T-helper 17 cell (primary cell): ENCODE measurements around the gene CHST3. TPM values are rescaled to one million over a fixed set of nuclear protein-coding genes. Genes with fewer than 3 reads are reported as not detected.

Experiments
- ATAC-seq: fragments of 150-1000 bp; cut with Tn5 transposase; 2 replicates; pipeline ENCODE4 v1.10.0; 2021; ENCODE audit warnings: mild to moderate bottlenecking, moderate library complexity
- DNase-seq, 3 donors: peaks; one replicate each; pipeline versions ENCODE4 v3.0.0 to v3.0.0-alpha.2; 2020 to 2021
- H3K9me3 ChIP-seq: one replicate; pipeline ENCODE4 v1.7.0; 2013; ENCODE audit warnings: low read length, mild to moderate bottlenecking; ENCODE audit not compliant: control insufficient read depth, poor library complexity, severe bottlenecking
- H3K27ac Mint-ChIP-seq: one replicate; pipeline ENCODE4 v1.8.0; 2022; ENCODE audit warnings: mild to moderate bottlenecking, moderate library complexity, mixed read lengths
- H3K27me3 Mint-ChIP-seq: one replicate; pipeline ENCODE4 v1.8.0; 2022; ENCODE audit warnings: mixed read lengths
- H3K36me3 Mint-ChIP-seq: one replicate; pipeline ENCODE4 v1.8.0; 2022; ENCODE audit warnings: low read depth, mixed read lengths
- H3K4me1 Mint-ChIP-seq: one replicate; pipeline ENCODE4 v1.8.0; 2022; ENCODE audit warnings: mild to moderate bottlenecking, mixed read lengths
- H3K4me3 Mint-ChIP-seq: one replicate; pipeline ENCODE4 v1.8.0; 2022; ENCODE audit warnings: mild to moderate bottlenecking, moderate library complexity, mixed read lengths
- total RNA-seq, 4 donors: library from RNA in 2 of 4; stranded (reverse) in 2 of 4; gene quantifications; one replicate each; pipeline ENCODE4 v1.2.3 and lab custom pipeline; 2022 to 2026

CHST3 gene
- total RNA-seq, 2 donors from 2014 or later, result not detected

GRCh38 chr10:72049969-72050781 lies 86.0 kb downstream of the CHST3 start:
- no peak for DNase-seq
- peak overlapping the region; percentile 21 for H3K27ac Mint-ChIP-seq
- ATAC-seq, result no peak
- H3K27me3 Mint-ChIP-seq, result no peaks in the 10 kb centered on the region
- peaks cover 9% of the 10 kb centered on the region for H3K4me1 Mint-ChIP-seq
- no peaks in the 10 kb centered on the region for H3K36me3 Mint-ChIP-seq
- no peak overlapping the region for H3K4me3 Mint-ChIP-seq
- no peaks in the 10 kb centered on the region for H3K9me3 ChIP-seq

- no peaks in the 10 kb centered on the region for H3K27me3 Mint-ChIP-seq
- ATAC-seq, result no peak
- no peaks in the 10 kb centered on the region for H3K36me3 Mint-ChIP-seq
- DNase-seq, result no peak
- H3K4me1 Mint-ChIP-seq, result peaks cover 9% of the 10 kb centered on the region
- H3K4me3 Mint-ChIP-seq, result no peak overlapping the region
- H3K9me3 ChIP-seq, result no peaks in the 10 kb centered on the region
- H3K27ac Mint-ChIP-seq, result peak overlapping the region; percentile 21
Observed at GRCh38 chr10:72050873-72051272, 86.7 kb downstream of the CHST3 start.

- DNase-seq, result no peak
Observed at GRCh38 chr10:72053690-72054089, 89.5 kb downstream of the CHST3 start.

GRCh38 chr10:72056113-72056512 lies 91.9 kb downstream of the CHST3 start:
- Mint-ChIP-seq H3K27ac (no peak overlapping the region), H3K4me3 (no peak overlapping the region), H3K36me3 (no peaks in the 10 kb centered on the region), H3K4me1 (peaks cover 31% of the 10 kb centered on the region), H3K27me3 (no peaks in the 10 kb centered on the region)
- no peaks in the 10 kb centered on the region for H3K9me3 ChIP-seq
- no peak for DNase-seq
- no peak for ATAC-seq

More at GRCh38 chr10:72053690-72054089, 89.5 kb downstream of the CHST3 start:
- ATAC-seq, result no peak
- H3K4me3 Mint-ChIP-seq, result no peak overlapping the region
- no peaks in the 10 kb centered on the region for H3K36me3 Mint-ChIP-seq
- H3K27me3 Mint-ChIP-seq, result no peaks in the 10 kb centered on the region
- H3K9me3 ChIP-seq, result no peaks in the 10 kb centered on the region
- peaks cover 12% of the 10 kb centered on the region for H3K4me1 Mint-ChIP-seq
- no peak overlapping the region for H3K27ac Mint-ChIP-seq

- Mint-ChIP-seq H3K27ac (peak overlapping the region; percentile 93), H3K4me3 (peak overlapping the region; percentile 76), H3K36me3 (no peaks in the 10 kb centered on the region), H3K4me1 (peaks cover 31% of the 10 kb centered on the region), H3K27me3 (no peaks in the 10 kb centered on the region)
- ATAC-seq (no peak), DNase-seq (no peak)
- H3K9me3 ChIP-seq, result no peaks in the 10 kb centered on the region
Observed at GRCh38 chr10:72056932-72057751, 92.9 kb downstream of the CHST3 start.

- no peak for DNase-seq
- H3K27me3 Mint-ChIP-seq, result no peaks in the 10 kb centered on the region
- H3K36me3 Mint-ChIP-seq, result no peaks in the 10 kb centered on the region
- H3K4me1 Mint-ChIP-seq, result peaks cover 29% of the 10 kb centered on the region
- H3K4me3 Mint-ChIP-seq, result peak overlapping the region; percentile 76
- ATAC-seq, result peak; percentile 9
- peak overlapping the region; percentile 93 for H3K27ac Mint-ChIP-seq
- H3K9me3 ChIP-seq, result no peaks in the 10 kb centered on the region
Observed at GRCh38 chr10:72058347-72058898, 94.2 kb downstream of the CHST3 start.

- H3K4me3 Mint-ChIP-seq, result peak overlapping the region; percentile 79
- H3K4me1 Mint-ChIP-seq, result peaks cover 29% of the 10 kb centered on the region
- ATAC-seq, result peak; percentile 25
- H3K9me3 ChIP-seq, result no peaks in the 10 kb centered on the region
- DNase-seq, result no peak
- no peaks in the 10 kb centered on the region for H3K27me3 Mint-ChIP-seq
- H3K27ac Mint-ChIP-seq, result peak overlapping the region; percentile 93
- no peaks in the 10 kb centered on the region for H3K36me3 Mint-ChIP-seq
Observed at GRCh38 chr10:72058989-72059842, 95.0 kb downstream of the CHST3 start.

GRCh38 chr10:72059843-72060822 lies 95.9 kb downstream of the CHST3 start:
- Mint-ChIP-seq H3K27ac (peak overlapping the region; percentile 93), H3K4me1 (peaks cover 29% of the 10 kb centered on the region), H3K36me3 (no peaks in the 10 kb centered on the region), H3K4me3 (peak overlapping the region; percentile 79), H3K27me3 (no peaks in the 10 kb centered on the region)
- peak; percentile 24 for ATAC-seq
- DNase-seq, result no peak
- H3K9me3 ChIP-seq, result no peaks in the 10 kb centered on the region

- ATAC-seq (peak; percentile 12), DNase-seq (no peak)
- Mint-ChIP-seq H3K27me3 (no peaks in the 10 kb centered on the region), H3K4me1 (peaks cover 29% of the 10 kb centered on the region), H3K27ac (peak overlapping the region; percentile 93), H3K36me3 (no peaks in the 10 kb centered on the region), H3K4me3 (peak overlapping the region; percentile 79)
- no peaks in the 10 kb centered on the region for H3K9me3 ChIP-seq
Observed at GRCh38 chr10:72061491-72061890, 97.3 kb downstream of the CHST3 start.

- H3K4me3 Mint-ChIP-seq, result peak overlapping the region; percentile 79
- peaks cover 29% of the 10 kb centered on the region for H3K4me1 Mint-ChIP-seq
- no peaks in the 10 kb centered on the region for H3K27me3 Mint-ChIP-seq
- ATAC-seq, result peak; percentile 10
- no peaks in the 10 kb centered on the region for H3K36me3 Mint-ChIP-seq
- DNase-seq, result no peak
- no peaks in the 10 kb centered on the region for H3K9me3 ChIP-seq
- peak overlapping the region; percentile 93 for H3K27ac Mint-ChIP-seq
Observed at GRCh38 chr10:72061930-72062329, 97.7 kb downstream of the CHST3 start.

- Mint-ChIP-seq H3K27me3 (no peaks in the 10 kb centered on the region), H3K36me3 (no peaks in the 10 kb centered on the region), H3K27ac (peak overlapping the region; percentile 93), H3K4me3 (peak overlapping the region; percentile 79), H3K4me1 (peaks cover 27% of the 10 kb centered on the region)
- no peak for ATAC-seq
- no peaks in the 10 kb centered on the region for H3K9me3 ChIP-seq
- no peak for DNase-seq
Observed at GRCh38 chr10:72062382-72062781, 98.2 kb downstream of the CHST3 start.
